ENCODE measurements around the gene AP2A2. TPM values are rescaled to one million over a fixed set of nuclear protein-coding genes. Genes with fewer than 3 reads are reported as not detected.
A peak's percentile ranks its signal among the peaks of the same experiment; 100 is the strongest.

Gene AP2A2
- total RNA-seq, 2 donors from 2014 or later, result 79.4 to 97.7 TPM

GRCh38 chr11:1049071-1049405, 123.4 kb downstream of the AP2A2 start:
- no peaks in the 10 kb centered on the region for H3K36me3 Mint-ChIP-seq (ENCODE audit: low read depth)
- H3K9me3 Mint-ChIP-seq, result peaks cover 5% of the 10 kb centered on the region
- no peak overlapping the region for H3K27ac Mint-ChIP-seq
- no peak for DNase-seq
- Histone ChIP-seq H3K9me3 (ENCODE audit: control insufficient read depth, low read length) (peaks cover 8% of the 10 kb centered on the region), H3K36me3 (ENCODE audit: control insufficient read depth, insufficient read depth, low read length) (no peaks in the 10 kb centered on the region), H3K9ac (ENCODE audit: extremely low read depth, low read length, poor library complexity, severe bottlenecking) (no peak overlapping the region), H3K4me1 (ENCODE audit: control insufficient read depth, insufficient read depth, low read length) (no peaks in the 10 kb centered on the region), H3K27me3 (ENCODE audit: control insufficient read depth, insufficient read depth, low read length, poor library complexity, severe bottlenecking) (no peaks in the 10 kb centered on the region), H3K4me3 (ENCODE audit: low read length) (no peak overlapping the region), H3K27ac (ENCODE audit: low read depth, low read length) (no peak overlapping the region)
- 85 to 94% methylated on average over 4 to 5 of the region's 6 CpGs for WGBS, 2 experiments (ENCODE audit: insufficient coverage in 1 of 2, insufficient read length in 1 of 2)
- H3K4me3 Mint-ChIP-seq, result no peak overlapping the region
- no peaks in the 10 kb centered on the region for H3K4me1 Mint-ChIP-seq
- TF ChIP-seq CTCF (conservative IDR thresholded peaks at IDR 0.05), result no peak
- H3K27me3 Mint-ChIP-seq (ENCODE audit: insufficient read depth), result peaks cover 4% of the 10 kb centered on the region

- Mint-ChIP-seq H3K4me3 (no peak overlapping the region), H3K4me1 (no peaks in the 10 kb centered on the region), H3K27ac (no peak overlapping the region), H3K27me3 (ENCODE audit: insufficient read depth) (peaks cover 4% of the 10 kb centered on the region), H3K9me3 (peaks cover 5% of the 10 kb centered on the region), H3K36me3 (ENCODE audit: low read depth) (no peaks in the 10 kb centered on the region)
- Histone ChIP-seq H3K9me3 (ENCODE audit: control insufficient read depth, low read length) (peaks cover 8% of the 10 kb centered on the region), H3K27me3 (ENCODE audit: control insufficient read depth, insufficient read depth, low read length, poor library complexity, severe bottlenecking) (no peaks in the 10 kb centered on the region), H3K4me1 (ENCODE audit: control insufficient read depth, insufficient read depth, low read length) (no peaks in the 10 kb centered on the region), H3K9ac (ENCODE audit: extremely low read depth, low read length, poor library complexity, severe bottlenecking) (no peak overlapping the region), H3K36me3 (ENCODE audit: control insufficient read depth, insufficient read depth, low read length) (no peaks in the 10 kb centered on the region), H3K4me3 (ENCODE audit: low read length) (no peak overlapping the region), H3K27ac (ENCODE audit: low read depth, low read length) (no peak overlapping the region)
- 91% methylated on average over 11 to 13 of the region's 13 CpGs for WGBS, 2 experiments (ENCODE audit: insufficient coverage in 1 of 2, insufficient read length in 1 of 2)
- TF ChIP-seq CTCF (conservative IDR thresholded peaks at IDR 0.05), result no peak
- DNase-seq, result peak; percentile 41
Observed at GRCh38 chr11:1049431-1049891, 123.8 kb downstream of the AP2A2 start.

GRCh38 chr11:1049911-1050580, 124.4 kb downstream of the AP2A2 start:
- H3K9ac ChIP-seq (ENCODE audit: extremely low read depth, low read length, poor library complexity, severe bottlenecking), result no peak overlapping the region
- peak; percentile 39 for DNase-seq
- peaks cover 2% of the 10 kb centered on the region for H3K9me3 Mint-ChIP-seq

More at GRCh38 chr11:1049911-1050580, 124.4 kb downstream of the AP2A2 start:
- Histone ChIP-seq H3K36me3 (ENCODE audit: control insufficient read depth, insufficient read depth, low read length) (no peaks in the 10 kb centered on the region), H3K9me3 (ENCODE audit: control insufficient read depth, low read length) (peaks cover 3% of the 10 kb centered on the region), H3K4me3 (ENCODE audit: low read length) (no peak overlapping the region), H3K27me3 (ENCODE audit: control insufficient read depth, insufficient read depth, low read length, poor library complexity, severe bottlenecking) (no peaks in the 10 kb centered on the region), H3K4me1 (ENCODE audit: control insufficient read depth, insufficient read depth, low read length) (no peaks in the 10 kb centered on the region), H3K27ac (ENCODE audit: low read depth, low read length) (no peak overlapping the region)
- no peak overlapping the region for H3K27ac Mint-ChIP-seq
- H3K4me1 Mint-ChIP-seq, result no peaks in the 10 kb centered on the region
- H3K27me3 Mint-ChIP-seq (ENCODE audit: insufficient read depth), result peaks cover 2% of the 10 kb centered on the region
- 91 to 92% methylated on average over 14 to 18 of the region's 18 CpGs for WGBS, 2 experiments (ENCODE audit: insufficient coverage in 1 of 2, insufficient read length in 1 of 2)
- H3K36me3 Mint-ChIP-seq (ENCODE audit: low read depth), result no peaks in the 10 kb centered on the region
- no peak overlapping the region for H3K4me3 Mint-ChIP-seq
- TF ChIP-seq CTCF (conservative IDR thresholded peaks at IDR 0.05), result no peak
